ENCODE results near the gene DDA1. TPM values are rescaled to one million over a fixed set of nuclear protein-coding genes. Genes with fewer than 3 reads are reported as not detected.
"Not testable (repeated sequence)": the region's sequence is repeated elsewhere in the genome, so short reads cannot be mapped to it uniquely, and the experiment has no call there.

Gene DDA1
- total and polyA plus RNA-seq, 10 of the 15 experiments (the other 5 are each of a cell fraction or from before 2014, with no cell fraction given), result 0.76 to 71.0 (median 39.4) TPM

- 78% methylated on average over 48 of the region's 48 CpGs for WGBS (ENCODE audit: insufficient coverage, insufficient replicate concordance, low lambda C conversion rate, missing lambda C conversion rate)
- intact Hi-C loops (cut with micrococcal nuclease; ENCODE audit: unreplicated experiment), result loop anchor here (5.0 kb wide), 1 partner anchor 43 kb away; the partner anchor contains the start of gene GTPBP3
- FAIRE-seq, result no peak
These were observed 15.1 kb upstream of the DDA1 start for GRCh38 chr19:17294051-17294891.

GRCh38 chr19:17295551-17295950 is 13.8 kb upstream of the DDA1 start:
- ATAC-seq; H3K27me3 ChIP-seq (replicated peaks in 1 of 2; ENCODE audit: control insufficient read depth in 2 of 2, insufficient read depth in 2 of 2, low read length in 1 of 2); H2AFZ ChIP-seq (ENCODE audit: control insufficient read depth, low read depth, low read length); H4K20me1 ChIP-seq (ENCODE audit: control insufficient read depth, insufficient read depth); RAD21 ChIA-PET (ENCODE audit: unreplicated experiment); H3K36me3 ChIP-seq (ENCODE audit: control insufficient read depth in 2 of 2, insufficient read depth in 2 of 2, low read length in 1 of 2); DNase-seq (ENCODE audit: low read depth, low spot score); H3K4me2 ChIP-seq (ENCODE audit: control insufficient read depth, insufficient read depth); H3K79me2 ChIP-seq (ENCODE audit: control insufficient read depth, insufficient read depth, low read length); POLR2A ChIA-PET; FAIRE-seq; H3K4me1 ChIP-seq (ENCODE audit: control insufficient read depth, insufficient read depth, low read length); H3K9ac ChIP-seq (ENCODE audit: control insufficient read depth, insufficient read depth, low read length); H3K4me3 ChIP-seq; intact Hi-C loops (cut with micrococcal nuclease; ENCODE audit: unreplicated experiment); BruUV-seq (replicated peaks); in situ Hi-C loops (cut with MboI); H3K9me3 ChIP-seq (replicated peaks; ENCODE audit: control insufficient read depth, insufficient read depth, low read length); H3K27ac ChIP-seq (ENCODE audit: control insufficient read depth, insufficient read depth): not testable (repeated sequence)
- ChIA-PET SMC1A (ENCODE audit: uncharacterized antibody, unreplicated experiment) (interaction anchor here (0.9 kb wide), 1 partner anchor 55 kb away, joined by 3 read pairs; no protein-coding TSS in a partner anchor), CTCF (interaction anchor here (1.4 to 4.5 kb wide), 2 partner anchors 9 to 90 kb away, joined by 4 to 43 read pairs; partner anchors contain the start of genes ABHD8 and MRPL34)
- WGBS (ENCODE audit: insufficient coverage, insufficient replicate concordance, low lambda C conversion rate, missing lambda C conversion rate), result 100% methylated on average over 6 of the region's 6 CpGs

More at GRCh38 chr19:17294051-17294891, 15.1 kb upstream of the DDA1 start:
- peaks cover 4% of the 10 kb centered on the region; the same call in 1 of the 2 replicates for H3K4me1 ChIP-seq (ENCODE audit: control insufficient read depth, insufficient read depth, low read length)
- no peak overlapping the region for H3K4me3 ChIP-seq
- H3K27me3 ChIP-seq (replicated peaks in 1 of 2; ENCODE audit: control insufficient read depth in 2 of 2, insufficient read depth in 2 of 2, low read length in 1 of 2), result no peaks in the 10 kb centered on the region
- no TSS peak for BruUV-seq (replicated peaks)
- TF ChIP-seq MEF2B (IDR thresholded peaks at IDR 0.05; ENCODE audit: partially characterized antibody, poor library complexity, severe bottlenecking), result peak; percentile 21
- TF ChIP-seq BHLHE40 (IDR thresholded peaks at IDR 0.05; ENCODE audit: borderline replicate concordance in 1 of 2, low read depth in 2 of 2, low read length in 1 of 2), result no peak
- TF ChIP-seq SP1 (IDR thresholded peaks at IDR 0.05; ENCODE audit: low read depth, low read length), result peak; percentile 37
- no peaks in the 10 kb centered on the region; the same call in 1 of the 3 replicates for H3K9me3 ChIP-seq (replicated peaks; ENCODE audit: control insufficient read depth, insufficient read depth, low read length)
- peak; percentile 47 for ATAC-seq
- in situ Hi-C loops (cut with MboI), result loop anchor here (5.0 kb wide), 1 partner anchor 93 kb away; no protein-coding TSS in a partner anchor
- H3K27ac ChIP-seq (ENCODE audit: control insufficient read depth, insufficient read depth), result no peak overlapping the region
- RAD21 ChIA-PET (ENCODE audit: unreplicated experiment), result interaction anchor here (1.2 to 3.2 kb wide), 3 partner anchors 9 to 91 kb away, joined by 3 to 17 read pairs (median 14); partner anchors contain the start of genes ABHD8 and MRPL34
- no peak for DNase-seq (ENCODE audit: low read depth, low spot score)
- SMC1A ChIA-PET (ENCODE audit: uncharacterized antibody, unreplicated experiment), result interaction anchor here (1.1 kb wide), 1 partner anchor 11 kb away, joined by 4 read pairs; no protein-coding TSS in a partner anchor
- CTCF ChIA-PET, result interaction anchor here (4.5 to 6.5 kb wide), 2 partner anchors 10 to 93 kb away, joined by 43 to 81 read pairs; partner anchors contain the start of genes ABHD8 and MRPL34
- no peak overlapping the region for H2AFZ ChIP-seq (ENCODE audit: control insufficient read depth, low read depth, low read length)
- H3K36me3 ChIP-seq (ENCODE audit: control insufficient read depth in 2 of 2, insufficient read depth in 2 of 2, low read length in 1 of 2), result no peaks in the 10 kb centered on the region
- H3K4me2 ChIP-seq (ENCODE audit: control insufficient read depth, insufficient read depth), result no peak overlapping the region
- no peak overlapping the region for H3K9ac ChIP-seq (ENCODE audit: control insufficient read depth, insufficient read depth, low read length)
- no peaks in the 10 kb centered on the region for H4K20me1 ChIP-seq (ENCODE audit: control insufficient read depth, insufficient read depth)
- POLR2A ChIA-PET, result interaction anchor here (1.9 kb wide), 1 partner anchor 15 kb away, joined by 5 read pairs; the partner anchor contains the start of gene DDA1
- H3K79me2 ChIP-seq (ENCODE audit: control insufficient read depth, insufficient read depth, low read length), result no peaks in the 10 kb centered on the region; the same call in 1 of the 2 replicates

Measured in GM12878 (cell line).